ENCODE data around the gene NXF1. TPM values are rescaled to one million over a fixed set of nuclear protein-coding genes. Genes with fewer than 3 reads are reported as not detected.

The NXF1 gene
- total RNA-seq, 1 donor from 2014 or later = 93.2 TPM

DNA sequence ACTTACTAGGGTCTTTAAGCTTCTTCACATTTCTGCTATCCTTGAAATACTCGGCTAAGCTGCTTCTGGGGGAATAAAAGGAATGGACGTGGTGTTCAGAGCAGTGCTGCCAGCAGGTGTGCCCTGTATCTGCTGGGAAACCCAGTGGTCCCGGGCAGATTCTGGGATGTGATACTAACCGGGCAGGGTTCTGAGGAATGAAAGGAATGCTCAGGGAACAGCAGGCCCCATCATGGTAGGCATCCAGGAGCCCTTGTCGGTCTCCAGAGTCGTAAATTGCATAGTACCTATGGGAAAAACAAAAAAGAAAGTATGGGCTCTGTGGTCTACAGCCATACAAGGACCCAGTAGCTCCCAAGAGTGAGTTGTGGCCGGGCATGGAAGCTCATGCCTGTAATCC is 9.0 kb downstream of the NXF1 start:
- Histone ChIP-seq H3K27me3 (ENCODE audit: low read depth) (no peaks in the 10 kb centered on the region), H3K36me3 (peaks cover 93% of the 10 kb centered on the region), H3K4me3 (no peak overlapping the region), H3K27ac (no peak overlapping the region), H3K9me3 (no peaks in the 10 kb centered on the region), H3K4me1 (peaks cover 12% of the 10 kb centered on the region)
- intact Hi-C loops (cut with DNase I) = no loop called here
- DNase-seq (no peak), ATAC-seq (no peak)
- TF ChIP-seq, protein P1, sequence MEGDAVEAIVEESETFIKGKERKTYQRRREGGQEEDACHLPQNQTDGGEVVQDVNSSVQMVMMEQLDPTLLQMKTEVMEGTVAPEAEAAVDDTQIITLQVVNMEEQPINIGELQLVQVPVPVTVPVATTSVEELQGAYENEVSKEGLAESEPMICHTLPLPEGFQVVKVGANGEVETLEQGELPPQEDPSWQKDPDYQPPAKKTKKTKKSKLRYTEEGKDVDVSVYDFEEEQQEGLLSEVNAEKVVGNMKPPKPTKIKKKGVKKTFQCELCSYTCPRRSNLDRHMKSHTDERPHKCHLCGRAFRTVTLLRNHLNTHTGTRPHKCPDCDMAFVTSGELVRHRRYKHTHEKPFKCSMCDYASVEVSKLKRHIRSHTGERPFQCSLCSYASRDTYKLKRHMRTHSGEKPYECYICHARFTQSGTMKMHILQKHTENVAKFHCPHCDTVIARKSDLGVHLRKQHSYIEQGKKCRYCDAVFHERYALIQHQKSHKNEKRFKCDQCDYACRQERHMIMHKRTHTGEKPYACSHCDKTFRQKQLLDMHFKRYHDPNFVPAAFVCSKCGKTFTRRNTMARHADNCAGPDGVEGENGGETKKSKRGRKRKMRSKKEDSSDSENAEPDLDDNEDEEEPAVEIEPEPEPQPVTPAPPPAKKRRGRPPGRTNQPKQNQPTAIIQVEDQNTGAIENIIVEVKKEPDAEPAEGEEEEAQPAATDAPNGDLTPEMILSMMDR (IDR thresholded peaks at IDR 0.05) = no peak

DNA sequence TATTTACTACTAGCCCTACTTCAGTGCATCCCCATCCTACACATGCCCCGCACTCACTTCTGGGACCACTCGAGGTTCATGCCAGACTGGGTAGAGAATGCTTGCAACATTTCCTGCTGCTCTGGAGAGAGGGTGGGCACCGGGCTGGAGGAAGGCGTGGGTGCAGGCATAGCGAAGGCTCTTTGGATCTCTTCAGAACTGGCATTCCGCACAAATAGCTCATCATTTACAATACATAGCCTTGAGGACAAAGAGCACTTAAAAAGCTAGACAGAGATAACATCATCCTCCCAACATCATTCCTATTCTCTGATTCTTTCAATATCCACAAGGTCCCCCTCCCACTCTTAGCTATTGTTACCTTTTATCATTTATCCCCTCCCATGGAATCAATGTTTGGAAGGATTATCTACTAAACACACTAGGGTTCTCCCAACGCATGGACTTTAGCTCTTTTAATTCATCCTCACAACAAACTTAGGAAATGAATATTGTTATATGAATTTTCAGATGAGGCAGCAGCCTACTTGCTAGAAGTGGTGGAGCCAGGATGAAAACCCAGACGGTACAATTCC is 11.0 kb downstream of the NXF1 start:
- no peak overlapping the region for H3K4me3 ChIP-seq
- no peaks in the 10 kb centered on the region for H3K9me3 ChIP-seq
- peaks cover 32% of the 10 kb centered on the region for H3K4me1 ChIP-seq
- TF ChIP-seq, protein P1 (IDR thresholded peaks at IDR 0.05) = no peak
- intact Hi-C loops (cut with DNase I) = no loop called here
- no peak for ATAC-seq
- H3K27me3 ChIP-seq (ENCODE audit: low read depth) = no peaks in the 10 kb centered on the region
- no peak for DNase-seq
- peaks cover 90% of the 10 kb centered on the region for H3K36me3 ChIP-seq
- no peak overlapping the region for H3K27ac ChIP-seq

DNA sequence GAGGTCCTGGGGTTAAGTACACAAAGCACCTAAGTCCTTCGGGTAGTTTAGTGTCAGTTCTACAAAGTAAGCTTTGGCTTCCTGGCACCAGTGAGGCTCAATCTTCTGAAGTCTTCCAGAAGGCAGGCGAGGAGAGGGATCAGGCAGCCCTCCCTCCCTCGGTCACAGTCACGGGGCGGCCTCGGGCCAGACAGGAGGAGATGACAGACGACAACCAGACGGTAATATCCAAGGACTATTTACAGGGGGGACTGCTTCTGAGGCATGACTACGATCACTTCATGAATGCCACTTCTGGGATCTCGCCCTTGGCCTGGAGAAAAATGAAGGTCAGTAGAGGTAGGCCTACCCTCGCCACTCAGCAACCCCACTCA is 13.1 kb downstream of the NXF1 start:
- Histone ChIP-seq H3K9me3 (no peaks in the 10 kb centered on the region), H3K27me3 (ENCODE audit: low read depth) (no peaks in the 10 kb centered on the region), H3K4me1 (peaks cover 48% of the 10 kb centered on the region), H3K36me3 (peaks cover 78% of the 10 kb centered on the region), H3K27ac (peak overlapping the region; percentile 89), H3K4me3 (peak overlapping the region; percentile 71)
- DNase-seq = no peak
- TF ChIP-seq, protein P1 (IDR thresholded peaks at IDR 0.05) = no peak
- intact Hi-C loops (cut with DNase I) = no loop called here
- ATAC-seq = no peak

DNA sequence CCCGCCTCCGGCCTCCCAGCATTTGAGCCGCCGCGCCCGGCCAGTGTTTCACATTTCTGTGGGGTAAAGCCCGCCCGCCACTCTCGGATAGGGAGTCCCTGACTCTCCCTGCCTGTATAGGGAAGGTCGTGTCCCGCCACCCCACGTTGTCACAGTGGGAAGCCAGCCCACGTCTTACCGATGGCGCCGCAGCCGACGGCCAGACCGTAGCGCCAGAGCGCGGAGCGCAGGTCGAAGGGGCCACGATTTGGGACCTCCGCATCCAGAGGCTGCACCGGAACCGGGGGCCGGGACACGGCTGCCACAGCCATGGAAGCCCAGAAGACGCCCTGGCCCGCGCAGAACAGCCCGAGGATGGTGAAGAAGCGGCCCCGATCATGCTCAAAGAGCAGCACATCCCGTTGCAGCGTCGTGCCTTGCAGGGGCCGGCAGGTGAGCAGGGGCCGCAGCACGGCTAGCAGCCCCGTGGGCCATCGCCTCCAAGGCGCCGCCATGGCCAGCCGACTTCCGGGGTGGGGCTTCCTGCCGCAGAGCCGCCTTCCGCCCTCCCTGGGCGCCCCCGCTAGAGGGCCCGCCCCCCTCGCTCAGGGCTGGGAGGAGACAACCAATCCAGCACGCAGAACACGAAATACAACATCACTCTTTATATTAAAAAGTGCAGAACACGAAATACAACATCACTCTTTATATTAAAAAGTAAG is 13.6 kb downstream of the NXF1 start, which contains the start of gene TMEM223:
TSS of gene TMEM223 (minus strand) at position 506 of the 701 bp plus-strand sequence. CDS start at position 494, 12 bp downstream.
- peaks cover 48% of the 10 kb centered on the region for H3K4me1 ChIP-seq
- H3K4me3 ChIP-seq = peak within 1 kb of the TSS; percentile 71
- DNase-seq = peak; percentile 93
- no peaks in the 10 kb centered on the region for H3K27me3 ChIP-seq (ENCODE audit: low read depth)
- ATAC-seq = peak; percentile 91
- H3K9me3 ChIP-seq = no peaks in the 10 kb centered on the region
- H3K36me3 ChIP-seq = peaks cover 73% of the 10 kb centered on the region
- peak within 1 kb of the TSS; percentile 89 for H3K27ac ChIP-seq
- intact Hi-C loops (cut with DNase I) = no loop called here
- TF ChIP-seq, protein P1 (IDR thresholded peaks at IDR 0.05) = peak; percentile 40

DNA sequence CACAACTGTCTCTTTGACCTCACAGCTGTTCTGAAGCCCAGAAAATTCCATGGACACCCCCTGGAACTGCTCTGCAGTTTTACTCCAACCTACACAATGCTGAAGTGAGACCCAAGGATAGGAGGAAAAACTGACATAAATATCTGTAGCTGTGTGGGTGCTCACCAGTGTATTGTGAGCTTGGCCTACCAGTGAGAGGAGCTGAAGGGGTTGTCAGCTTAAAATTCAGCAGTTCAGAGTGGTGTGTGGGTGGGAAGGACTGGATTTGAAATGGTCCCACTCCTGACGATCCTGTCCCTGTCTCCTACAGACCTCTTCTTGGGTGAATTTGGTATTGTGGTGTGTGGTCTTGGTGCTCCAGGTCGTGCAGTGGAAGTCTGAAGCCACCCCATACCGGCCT is 15.7 kb downstream of the NXF1 start:
- H3K27me3 ChIP-seq (ENCODE audit: low read depth) = no peaks in the 10 kb centered on the region
- H3K36me3 ChIP-seq = peaks cover 58% of the 10 kb centered on the region
- peaks cover 57% of the 10 kb centered on the region for H3K4me1 ChIP-seq
- intact Hi-C loops (cut with DNase I) = no loop called here
- TF ChIP-seq, protein P1 (IDR thresholded peaks at IDR 0.05) = no peak
- no peak overlapping the region for H3K27ac ChIP-seq
- DNase-seq = no peak
- ATAC-seq = no peak
- no peak overlapping the region for H3K4me3 ChIP-seq
- no peaks in the 10 kb centered on the region for H3K9me3 ChIP-seq

Measured in lower lobe of right lung (tissue), 2 donors.